ENCODE data around the gene NFIC.
"Not testable (repeated sequence)": the region's sequence is repeated elsewhere in the genome, so short reads cannot be mapped to it uniquely, and the experiment has no call there.

The NFIC gene

DNA sequence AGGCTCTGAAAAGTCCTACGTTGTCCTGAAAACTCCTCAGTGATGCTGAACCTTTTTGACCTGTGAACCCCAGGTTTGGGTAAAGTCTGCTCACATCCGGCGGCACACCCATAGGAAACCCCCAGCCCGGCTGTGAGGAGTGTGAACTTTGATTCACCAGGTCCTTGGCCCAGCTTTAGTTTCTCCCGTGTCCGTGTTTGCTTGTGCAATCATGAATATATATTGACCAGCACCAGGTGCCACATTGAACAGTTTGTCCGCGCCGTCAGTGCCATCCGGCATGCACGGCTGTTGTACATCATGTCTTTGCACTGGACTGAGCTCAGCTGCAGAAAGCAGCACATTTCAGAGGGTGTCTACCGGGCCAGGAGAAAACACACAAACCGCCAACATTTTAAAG is 45.3 kb downstream of the NFIC start:
- H3K4me3 ChIP-seq (ENCODE audit: low read length) = no peak overlapping the region
- no peak for DNase-seq (ENCODE audit: low read depth)
- TF ChIP-seq, protein P1, sequence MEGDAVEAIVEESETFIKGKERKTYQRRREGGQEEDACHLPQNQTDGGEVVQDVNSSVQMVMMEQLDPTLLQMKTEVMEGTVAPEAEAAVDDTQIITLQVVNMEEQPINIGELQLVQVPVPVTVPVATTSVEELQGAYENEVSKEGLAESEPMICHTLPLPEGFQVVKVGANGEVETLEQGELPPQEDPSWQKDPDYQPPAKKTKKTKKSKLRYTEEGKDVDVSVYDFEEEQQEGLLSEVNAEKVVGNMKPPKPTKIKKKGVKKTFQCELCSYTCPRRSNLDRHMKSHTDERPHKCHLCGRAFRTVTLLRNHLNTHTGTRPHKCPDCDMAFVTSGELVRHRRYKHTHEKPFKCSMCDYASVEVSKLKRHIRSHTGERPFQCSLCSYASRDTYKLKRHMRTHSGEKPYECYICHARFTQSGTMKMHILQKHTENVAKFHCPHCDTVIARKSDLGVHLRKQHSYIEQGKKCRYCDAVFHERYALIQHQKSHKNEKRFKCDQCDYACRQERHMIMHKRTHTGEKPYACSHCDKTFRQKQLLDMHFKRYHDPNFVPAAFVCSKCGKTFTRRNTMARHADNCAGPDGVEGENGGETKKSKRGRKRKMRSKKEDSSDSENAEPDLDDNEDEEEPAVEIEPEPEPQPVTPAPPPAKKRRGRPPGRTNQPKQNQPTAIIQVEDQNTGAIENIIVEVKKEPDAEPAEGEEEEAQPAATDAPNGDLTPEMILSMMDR (IDR thresholded peaks at IDR 0.05; ENCODE audit: insufficient read depth, low read depth, low read length, missing control alignments) = no peak

DNA sequence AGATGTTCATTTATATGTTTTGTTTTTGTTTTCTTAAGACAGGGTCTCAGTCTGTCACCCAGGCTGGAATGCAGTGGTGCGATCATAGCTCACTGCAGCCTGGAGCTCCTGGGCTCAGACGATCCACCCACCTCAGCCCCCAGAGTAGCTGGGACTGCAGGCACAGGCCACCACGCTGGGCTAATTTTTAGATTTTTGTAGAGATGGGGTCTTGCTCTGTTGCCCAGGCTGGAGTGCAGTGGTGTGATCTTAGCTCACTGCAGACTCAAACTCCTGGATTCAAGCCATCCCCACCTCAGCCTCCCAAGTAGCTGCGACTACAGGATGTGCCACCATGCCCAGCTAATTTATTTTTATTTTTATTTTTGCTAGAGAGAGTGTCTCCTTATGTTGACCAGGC is 45.7 kb downstream of the NFIC start:
- DNase-seq (ENCODE audit: low read depth) = no peak
- TF ChIP-seq, protein P1 (IDR thresholded peaks at IDR 0.05; ENCODE audit: insufficient read depth, low read depth, low read length, missing control alignments) = no peak
- H3K4me3 ChIP-seq (ENCODE audit: low read length) = no peak overlapping the region

DNA sequence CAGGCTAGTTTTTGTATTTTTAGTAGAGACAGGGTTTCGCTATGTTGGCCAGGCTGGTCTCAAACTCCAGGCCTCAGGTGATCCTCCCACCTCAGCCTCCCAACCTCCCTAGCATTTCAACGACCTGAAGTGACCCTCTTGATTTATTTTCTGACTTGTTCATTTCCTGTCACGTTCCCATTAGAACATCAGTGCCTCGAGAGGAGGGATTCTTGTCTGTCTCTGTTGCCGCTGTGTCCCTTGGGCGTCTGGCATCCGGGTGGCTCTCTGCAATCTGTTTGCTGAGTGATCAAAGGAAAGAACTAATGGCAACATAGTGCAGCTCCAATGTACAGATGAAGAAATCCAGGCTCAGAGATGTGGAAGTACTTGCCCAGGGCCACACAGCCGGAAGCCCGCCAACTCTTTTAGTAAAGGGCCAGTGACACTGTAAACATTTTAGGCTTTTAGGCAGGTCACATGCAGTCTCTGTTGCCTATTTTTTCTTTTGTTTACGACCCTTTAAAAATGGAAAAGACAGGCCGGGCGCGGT is 47.5 kb downstream of the NFIC start:
- no peak for DNase-seq (ENCODE audit: low read depth)
- TF ChIP-seq, protein P1 (IDR thresholded peaks at IDR 0.05; ENCODE audit: insufficient read depth, low read depth, low read length, missing control alignments) = no peak
- H3K4me3 ChIP-seq (ENCODE audit: low read length) = no peak overlapping the region

DNA sequence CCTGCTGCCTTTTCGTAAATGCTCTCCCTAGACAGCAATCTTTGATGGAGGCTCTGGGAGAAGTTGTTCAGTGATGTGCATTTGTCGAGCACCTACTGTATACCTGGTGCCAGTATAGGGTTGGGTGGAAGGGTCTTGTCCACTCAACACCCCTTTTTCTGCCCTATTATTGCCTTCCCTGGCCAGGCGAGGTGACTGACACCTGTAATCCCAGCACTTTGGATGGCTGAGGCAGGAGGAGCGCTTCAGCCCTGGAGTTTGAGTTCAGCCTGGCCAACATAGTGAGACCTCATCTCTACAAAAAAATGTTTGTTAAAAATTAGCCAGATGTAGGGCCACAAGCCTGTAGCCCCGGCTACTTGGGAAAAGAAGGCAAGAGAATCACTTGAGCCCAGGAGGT is 49.3 kb downstream of the NFIC start:
- TF ChIP-seq, protein P1 (IDR thresholded peaks at IDR 0.05; ENCODE audit: insufficient read depth, low read depth, low read length, missing control alignments) = no peak
- no peak for DNase-seq (ENCODE audit: low read depth)
- no peak overlapping the region for H3K4me3 ChIP-seq (ENCODE audit: low read length)

DNA sequence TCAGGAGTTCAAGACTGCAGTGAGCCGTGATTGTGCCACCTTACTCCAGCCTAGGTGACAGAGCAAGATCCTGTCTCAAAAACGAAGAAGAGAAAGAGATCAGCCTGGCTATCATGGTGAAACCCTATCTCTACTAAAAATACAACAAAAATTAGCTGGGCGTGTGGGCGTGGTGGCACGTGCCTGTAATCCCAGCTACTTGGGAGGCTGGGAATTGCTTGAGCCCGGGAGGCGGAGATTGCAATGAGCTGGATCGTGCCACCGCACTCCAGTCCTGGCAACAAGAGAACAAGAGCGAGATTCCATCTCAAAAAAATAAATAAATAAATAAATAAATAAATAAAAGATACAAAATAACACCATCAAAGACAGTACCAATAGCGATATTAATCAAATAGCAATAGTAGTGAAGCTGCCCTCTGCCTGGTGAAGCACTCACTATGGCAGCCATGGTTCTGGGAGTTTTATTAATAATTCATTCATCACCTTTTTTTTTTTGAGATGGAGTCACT is 53.9 kb downstream of the NFIC start:
- TF ChIP-seq, protein P1 (IDR thresholded peaks at IDR 0.05; ENCODE audit: insufficient read depth, low read depth, low read length, missing control alignments) = no peak
- H3K4me3 ChIP-seq (ENCODE audit: low read length) = no peak overlapping the region
- no peak for DNase-seq (ENCODE audit: low read depth)

DNA sequence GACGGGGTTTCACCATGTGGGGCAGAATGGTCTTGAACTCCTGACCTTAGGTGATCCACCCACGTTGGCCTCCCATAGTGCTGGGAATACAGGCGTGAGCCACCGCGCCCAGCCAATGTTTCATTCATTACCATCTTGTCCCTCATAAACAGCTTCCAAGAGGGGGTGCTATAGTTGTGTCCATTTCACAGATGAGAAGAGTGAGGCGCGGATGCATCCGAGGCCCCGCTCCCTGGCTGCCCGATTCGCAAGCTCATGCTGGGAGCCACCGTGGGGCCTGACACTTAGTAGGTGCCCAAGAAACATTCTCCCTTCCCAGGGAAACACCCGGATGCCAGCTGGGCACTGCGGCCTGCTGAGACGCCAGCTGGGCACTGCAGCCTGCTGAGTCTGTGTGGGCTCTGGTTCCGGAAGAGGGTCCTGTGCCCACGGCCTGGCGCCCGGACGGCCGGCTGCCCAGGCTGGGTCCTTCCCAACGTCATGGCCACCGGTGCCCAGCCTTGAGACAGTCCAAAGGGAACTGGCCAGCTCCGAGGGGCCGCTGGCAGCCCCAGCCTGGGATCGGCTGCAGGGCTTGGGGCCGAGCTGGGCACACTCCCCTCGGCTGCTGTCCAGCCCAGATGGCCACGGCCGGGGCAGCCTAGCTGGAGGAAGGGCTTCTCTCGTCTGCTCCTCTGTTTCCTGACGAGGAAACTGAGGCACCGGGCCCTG is 54.7 kb downstream of the NFIC start:
- H3K4me3 ChIP-seq (ENCODE audit: low read length) = no peak overlapping the region
- DNase-seq (ENCODE audit: low read depth) = no peak

DNA sequence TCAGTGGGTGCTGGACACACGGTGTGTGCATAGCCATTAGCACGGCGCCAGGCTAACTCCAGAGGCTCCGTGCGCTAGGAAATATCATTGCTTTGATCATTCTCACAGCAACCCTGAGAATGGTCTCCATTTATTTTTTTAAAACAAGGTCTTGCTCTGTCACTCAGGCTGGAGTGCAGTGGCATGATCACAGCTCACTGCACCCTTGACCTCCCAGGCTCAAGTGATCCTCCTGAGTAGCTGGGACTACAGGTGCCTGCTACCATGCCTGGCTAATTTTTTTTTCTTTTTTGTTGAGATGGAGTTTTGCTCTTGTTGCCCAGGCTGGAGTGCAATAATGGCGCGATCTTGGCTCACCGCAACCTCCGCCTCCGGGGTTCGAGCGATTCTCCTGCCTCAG is 55.3 kb downstream of the NFIC start:
- H3K4me3 ChIP-seq (ENCODE audit: low read length); DNase-seq (ENCODE audit: low read depth): not testable (repeated sequence)

More for the DNA sequence above, 54.7 kb downstream of the NFIC start:
- TF ChIP-seq, protein P1 (IDR thresholded peaks at IDR 0.05; ENCODE audit: insufficient read depth, low read depth, low read length, missing control alignments) = no peak

Measured in epithelial cell of esophagus (primary cell).